Measurements from ENCODE around the gene TREM1.

DNA sequence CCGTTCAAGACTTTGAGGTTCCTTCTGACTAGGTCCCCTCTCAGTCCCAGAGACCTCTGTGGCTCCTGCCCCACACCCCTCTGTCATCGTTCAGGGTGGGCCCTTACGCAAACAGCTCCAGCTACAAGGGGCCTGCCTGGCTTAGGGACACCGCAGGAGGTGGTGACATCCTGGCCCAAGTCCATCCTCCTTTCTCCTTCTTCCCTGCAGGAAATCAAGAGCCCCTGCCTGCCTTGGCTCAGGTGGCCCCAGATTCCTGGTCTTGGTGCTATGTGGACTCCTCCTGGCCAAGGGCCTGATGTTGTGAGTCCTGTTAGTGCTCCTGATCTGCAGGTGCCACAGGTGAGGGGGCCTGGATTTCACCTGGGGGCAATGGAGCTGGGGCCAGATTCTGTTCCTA, 50.2 kb downstream of the TREM1 start:
- TF ChIP-seq, protein P1, sequence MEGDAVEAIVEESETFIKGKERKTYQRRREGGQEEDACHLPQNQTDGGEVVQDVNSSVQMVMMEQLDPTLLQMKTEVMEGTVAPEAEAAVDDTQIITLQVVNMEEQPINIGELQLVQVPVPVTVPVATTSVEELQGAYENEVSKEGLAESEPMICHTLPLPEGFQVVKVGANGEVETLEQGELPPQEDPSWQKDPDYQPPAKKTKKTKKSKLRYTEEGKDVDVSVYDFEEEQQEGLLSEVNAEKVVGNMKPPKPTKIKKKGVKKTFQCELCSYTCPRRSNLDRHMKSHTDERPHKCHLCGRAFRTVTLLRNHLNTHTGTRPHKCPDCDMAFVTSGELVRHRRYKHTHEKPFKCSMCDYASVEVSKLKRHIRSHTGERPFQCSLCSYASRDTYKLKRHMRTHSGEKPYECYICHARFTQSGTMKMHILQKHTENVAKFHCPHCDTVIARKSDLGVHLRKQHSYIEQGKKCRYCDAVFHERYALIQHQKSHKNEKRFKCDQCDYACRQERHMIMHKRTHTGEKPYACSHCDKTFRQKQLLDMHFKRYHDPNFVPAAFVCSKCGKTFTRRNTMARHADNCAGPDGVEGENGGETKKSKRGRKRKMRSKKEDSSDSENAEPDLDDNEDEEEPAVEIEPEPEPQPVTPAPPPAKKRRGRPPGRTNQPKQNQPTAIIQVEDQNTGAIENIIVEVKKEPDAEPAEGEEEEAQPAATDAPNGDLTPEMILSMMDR (IDR thresholded peaks at IDR 0.05) = no peak
- TF ChIP-seq POLR2A (IDR thresholded peaks at IDR 0.05) (no peak), EP300 (IDR thresholded peaks at IDR 0.05) (no peak)
